ENCODE data around the gene CDKN1C.

DNA sequence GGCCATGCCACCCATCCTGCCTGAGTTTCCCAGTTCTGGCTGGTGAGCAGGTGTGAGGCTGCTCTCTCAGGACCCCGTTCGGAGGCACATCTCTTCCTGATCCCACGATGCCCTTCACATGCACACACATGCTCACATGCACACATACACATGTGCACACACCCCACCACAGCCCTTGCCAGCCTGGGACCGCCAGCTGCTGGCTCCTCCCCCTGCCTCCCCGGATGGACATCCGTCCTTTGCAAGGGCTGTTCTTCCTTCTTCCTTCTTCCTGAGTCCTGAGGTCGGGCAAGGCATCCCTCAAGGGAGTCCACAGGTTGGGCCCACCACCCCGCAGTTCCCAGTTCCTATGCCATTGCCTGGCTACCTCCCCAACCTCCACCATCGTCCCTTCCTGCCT lies 10.5 kb upstream of the CDKN1C start:
- TF ChIP-seq FOXP2 (optimal IDR thresholded peaks at IDR 0.05; ENCODE audit: borderline replicate concordance, extremely low read depth, extremely low read length, insufficient read depth) (no peak), POLR2AphosphoS5 (IDR thresholded peaks at IDR 0.05; ENCODE audit: low read depth, low read length) (no peak)
